Measurements from ENCODE around the gene PALB2.
A peak's percentile ranks its signal among the peaks of the same experiment; 100 is the strongest.

Gene PALB2

GRCh38 chr16:23580391-23580790 lies 60.7 kb downstream of the PALB2 start:
- DNase-seq, result no peak

- DNase-seq, result no peak
These were observed 61.7 kb downstream of the PALB2 start for GRCh38 chr16:23579371-23579770.

- DNase-seq, result no peak
These were observed 62.8 kb downstream of the PALB2 start for GRCh38 chr16:23578101-23578830.

GRCh38 chr16:23577493-23577892 lies 63.6 kb downstream of the PALB2 start:
- DNase-seq, result no peak

GRCh38 chr16:23575834-23576233 lies 65.3 kb downstream of the PALB2 start:
- DNase-seq, result no peak

- DNase-seq, result no peak
These were observed 67.3 kb downstream of the PALB2 start for GRCh38 chr16:23573817-23574216.

- no peak for DNase-seq
These were observed 68.7 kb downstream of the PALB2 start for GRCh38 chr16:23572394-23572793.

GRCh38 chr16:23571895-23572294 lies 69.2 kb downstream of the PALB2 start:
- no peak for DNase-seq

GRCh38 chr16:23570992-23571632 lies 70.0 kb downstream of the PALB2 start:
- no peak for DNase-seq

- DNase-seq, result no peak
These were observed 73.5 kb downstream of the PALB2 start for GRCh38 chr16:23567602-23568001.

GRCh38 chr16:23566724-23567123 lies 74.4 kb downstream of the PALB2 start:
- no peak for DNase-seq

- DNase-seq, result no peak
These were observed 76.3 kb downstream of the PALB2 start for GRCh38 chr16:23564575-23565363.

GRCh38 chr16:23563186-23563585 lies 77.9 kb downstream of the PALB2 start:
- DNase-seq, result no peak

GRCh38 chr16:23562505-23562904 lies 78.6 kb downstream of the PALB2 start:
- no peak for DNase-seq

GRCh38 chr16:23561586-23561985 lies 79.5 kb downstream of the PALB2 start:
- no peak for DNase-seq

GRCh38 chr16:23557779-23558702 lies 83.1 kb downstream of the PALB2 start:
- DNase-seq, result no peak

GRCh38 chr16:23556881-23557778 lies 84.0 kb downstream of the PALB2 start, which contains the start of the genes EARS2 and UBFD1:
Gene EARS2 (minus strand): TSS chr16:23557350. CDS start chr16:23557343, 7 bp downstream.
Gene UBFD1 (plus strand): TSS chr16:23557727. CDS start chr16:23557743, 16 bp downstream.
- peak; percentile 98 for DNase-seq

- no peak for DNase-seq
These were observed 86.6 kb downstream of the PALB2 start for GRCh38 chr16:23554536-23554935.
